Ishikawa (cell line): ENCODE measurements around the gene CLEC3B.
A peak's percentile ranks its signal among the peaks of the same experiment; 100 is the strongest.

ENCODE experiments used
- CEBPB ChIP-seq: IDR thresholded peaks from 2 replicates; pipeline ENCODE4 v1.6.1; 2012
- CREB1 ChIP-seq: IDR thresholded peaks from 2 replicates; pipeline ENCODE4 v1.6.1; 2012; ENCODE audit warnings: low read depth
- EGR1 ChIP-seq: IDR thresholded peaks from 2 replicates; pipeline ENCODE4 v1.6.1; 2012
- EP300 ChIP-seq: IDR thresholded peaks from 2 replicates; pipeline ENCODE4 v1.6.1; 2012; ENCODE audit warnings: borderline replicate concordance
- FOXM1 ChIP-seq: IDR thresholded peaks from 2 replicates; pipeline ENCODE4 v1.6.1; 2012; ENCODE audit warnings: low read depth, borderline replicate concordance
- MAX ChIP-seq: IDR thresholded peaks from 2 replicates; pipeline ENCODE4 v1.6.1; 2012
- NFIC ChIP-seq: IDR thresholded peaks from 2 replicates; pipeline ENCODE4 v1.6.1; 2012
- RAD21 ChIP-seq: IDR thresholded peaks from 2 replicates; pipeline ENCODE4 v1.6.1; 2012; ENCODE audit warnings: low read depth
- REST ChIP-seq: IDR thresholded peaks from 2 replicates; pipeline ENCODE4 v1.6.1; 2012; ENCODE audit warnings: low read depth, mild to moderate bottlenecking
- TAF1 ChIP-seq: IDR thresholded peaks from 2 replicates; pipeline ENCODE4 v1.6.1; 2012; ENCODE audit warnings: low read depth, mild to moderate bottlenecking
- TCF12 ChIP-seq: IDR thresholded peaks from 2 replicates; pipeline ENCODE4 v1.6.1; 2012; ENCODE audit warnings: low read depth
- TEAD4 ChIP-seq: IDR thresholded peaks from 2 replicates; pipeline ENCODE4 v1.6.1; 2012
- USF1 ChIP-seq: IDR thresholded peaks from 2 replicates; pipeline ENCODE4 v1.6.1; 2012
- YY1 ChIP-seq: IDR thresholded peaks from 2 replicates; pipeline ENCODE4 v1.6.1; 2012; ENCODE audit warnings: low read depth
- ZBTB7A ChIP-seq: IDR thresholded peaks from 2 replicates; pipeline ENCODE4 v1.6.1; 2012; ENCODE audit warnings: low read depth

The CLEC3B gene

GRCh38 chr3:45055411-45056143, 29.5 kb downstream of the CLEC3B start:
- peak; percentile 36; the same call in 1 of the 2 replicates for TF ChIP-seq RAD21
- TF ChIP-seq EGR1 = no peak

- TF ChIP-seq TEAD4 (no peak), REST (no peak), NFIC (peak; percentile 73), EGR1 (no peak), MAX (no peak), RAD21 (no peak), FOXM1 (no peak), TCF12 (no peak), YY1 (no peak)
Observed at GRCh38 chr3:45056608-45057301, 30.7 kb downstream of the CLEC3B start.

GRCh38 chr3:45057557-45057956, 31.5 kb downstream of the CLEC3B start:
- TF ChIP-seq NFIC (no peak), RAD21 (no peak), FOXM1 (no peak), USF1 (no peak), TCF12 (no peak), YY1 (no peak)

GRCh38 chr3:45059132-45059531, 33.0 kb downstream of the CLEC3B start:
- TF ChIP-seq EGR1 (no peak), FOXM1 (no peak), ZBTB7A (no peak), MAX (no peak), YY1 (no peak), RAD21 (no peak), TAF1 (no peak), TCF12 (no peak), NFIC (no peak), REST (no peak), CREB1 (no peak), CEBPB (no peak), TEAD4 (no peak), USF1 (no peak), EP300 (no peak)

GRCh38 chr3:45060165-45060892, 34.2 kb downstream of the CLEC3B start:
- TF ChIP-seq TEAD4 (no peak), REST (no peak), FOXM1 (no peak), EP300 (no peak), CREB1 (no peak), TAF1 (no peak), EGR1 (no peak), NFIC (no peak), MAX (no peak), ZBTB7A (no peak), USF1 (no peak), TCF12 (no peak), RAD21 (no peak), YY1 (no peak), CEBPB (no peak)
